GM06990 (cell line): Measurements from ENCODE around the gene RHOH.

Source experiments
- DNase-seq: peaks from one replicate; pipeline ENCODE4 v3.0.0-alpha.2; 2011; ENCODE audit not compliant: insufficient read length; ENCODE audit errors: extremely low read depth
- H3K27me3 ChIP-seq: replicated peaks from 2 replicates; pipeline ENCODE4 v1.6.0; 2011; ENCODE audit warnings: low read length; ENCODE audit not compliant: control insufficient read depth, insufficient read depth
- H3K36me3 ChIP-seq: 2 replicates; pipeline ENCODE4 v1.5.1; 2011; ENCODE audit warnings: low read length; ENCODE audit not compliant: control insufficient read depth, insufficient read depth
- H3K4me3 ChIP-seq: replicated peaks from 2 replicates; pipeline ENCODE4 v1.5.1; 2011; ENCODE audit warnings: low read depth, mild to moderate bottlenecking, control low read depth, low read length
- TF ChIP-seq, protein P1 (sequence below): IDR thresholded peaks from 2 replicates; pipeline ENCODE4 v1.5.1; 2011; ENCODE audit warnings: low read length, control low read depth, mild to moderate bottlenecking, inconsistent platforms; ENCODE audit not compliant: insufficient read depth, poor library complexity, severe bottlenecking

The RHOH gene

DNA sequence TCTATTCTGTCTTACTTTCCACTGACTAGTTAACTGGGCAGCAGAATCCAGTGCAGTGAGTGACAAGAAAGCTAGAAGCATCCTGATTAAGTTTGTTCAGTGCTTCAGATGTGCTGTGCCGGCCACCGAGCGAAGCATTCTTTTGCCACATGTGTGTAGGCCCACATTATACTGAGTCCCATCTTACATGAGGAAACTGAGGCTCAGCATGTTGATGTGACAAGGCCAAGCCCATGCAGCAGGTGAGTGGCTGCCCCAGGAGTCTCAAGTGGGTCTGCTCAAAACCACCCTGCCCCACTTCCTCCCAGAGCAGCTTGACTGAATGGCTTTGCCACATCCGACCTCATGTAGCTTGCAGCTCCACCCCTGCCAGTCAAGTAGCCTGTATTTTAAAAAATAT, 50.5 kb downstream of the RHOH start:
- DNase-seq = no peak
- TF ChIP-seq, protein P1, sequence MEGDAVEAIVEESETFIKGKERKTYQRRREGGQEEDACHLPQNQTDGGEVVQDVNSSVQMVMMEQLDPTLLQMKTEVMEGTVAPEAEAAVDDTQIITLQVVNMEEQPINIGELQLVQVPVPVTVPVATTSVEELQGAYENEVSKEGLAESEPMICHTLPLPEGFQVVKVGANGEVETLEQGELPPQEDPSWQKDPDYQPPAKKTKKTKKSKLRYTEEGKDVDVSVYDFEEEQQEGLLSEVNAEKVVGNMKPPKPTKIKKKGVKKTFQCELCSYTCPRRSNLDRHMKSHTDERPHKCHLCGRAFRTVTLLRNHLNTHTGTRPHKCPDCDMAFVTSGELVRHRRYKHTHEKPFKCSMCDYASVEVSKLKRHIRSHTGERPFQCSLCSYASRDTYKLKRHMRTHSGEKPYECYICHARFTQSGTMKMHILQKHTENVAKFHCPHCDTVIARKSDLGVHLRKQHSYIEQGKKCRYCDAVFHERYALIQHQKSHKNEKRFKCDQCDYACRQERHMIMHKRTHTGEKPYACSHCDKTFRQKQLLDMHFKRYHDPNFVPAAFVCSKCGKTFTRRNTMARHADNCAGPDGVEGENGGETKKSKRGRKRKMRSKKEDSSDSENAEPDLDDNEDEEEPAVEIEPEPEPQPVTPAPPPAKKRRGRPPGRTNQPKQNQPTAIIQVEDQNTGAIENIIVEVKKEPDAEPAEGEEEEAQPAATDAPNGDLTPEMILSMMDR = no peak
- Histone ChIP-seq H3K27me3 (no peaks in the 10 kb centered on the region), H3K36me3 (peaks cover 21% of the 10 kb centered on the region), H3K4me3 (no peak overlapping the region)

DNA sequence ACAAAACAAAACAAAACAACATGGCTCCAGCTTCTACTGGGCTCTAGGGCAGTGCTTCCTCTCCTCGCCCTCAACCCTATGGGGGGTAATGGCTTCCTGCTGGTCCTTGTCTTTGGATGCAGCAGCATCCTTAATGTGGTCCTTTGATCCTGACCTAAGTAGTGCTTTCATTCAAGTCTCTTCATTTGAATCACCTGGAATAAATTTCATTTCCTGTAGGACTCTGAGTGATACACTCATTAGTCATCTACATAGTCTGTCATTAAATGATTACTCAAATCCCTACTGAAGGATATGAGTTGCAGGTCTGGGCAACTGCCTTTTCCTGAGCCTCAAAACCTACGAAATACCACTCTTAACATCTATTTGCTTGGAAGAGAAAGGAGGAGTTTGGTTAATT, 54.5 kb downstream of the RHOH start:
- Histone ChIP-seq H3K36me3 (peaks cover 2% of the 10 kb centered on the region), H3K27me3 (no peaks in the 10 kb centered on the region), H3K4me3 (no peak overlapping the region)
- TF ChIP-seq, protein P1 = no peak
- DNase-seq = no peak

DNA sequence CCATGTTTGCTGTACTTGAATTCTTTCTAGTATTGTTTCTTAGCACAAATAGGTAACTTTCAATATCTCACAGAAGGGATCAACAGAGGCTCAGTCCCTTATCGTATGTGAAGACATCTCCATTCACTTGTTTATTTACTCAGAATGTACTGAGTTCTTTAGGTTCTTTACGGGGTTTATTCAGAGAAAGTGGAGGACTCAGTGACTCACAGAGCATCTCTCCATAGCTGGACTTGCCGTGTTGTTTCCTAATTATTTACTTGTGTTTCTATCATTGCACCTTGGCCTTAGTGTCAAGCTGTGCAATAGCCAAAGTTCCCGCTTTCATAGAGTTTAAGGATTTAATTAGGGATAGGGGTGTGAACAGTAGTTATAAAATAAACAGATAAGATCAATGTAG, 57.1 kb downstream of the RHOH start:
- TF ChIP-seq, protein P1 = no peak
- H3K27me3 ChIP-seq = no peaks in the 10 kb centered on the region
- H3K4me3 ChIP-seq = no peak overlapping the region
- DNase-seq = no peak
- no peaks in the 10 kb centered on the region for H3K36me3 ChIP-seq

DNA sequence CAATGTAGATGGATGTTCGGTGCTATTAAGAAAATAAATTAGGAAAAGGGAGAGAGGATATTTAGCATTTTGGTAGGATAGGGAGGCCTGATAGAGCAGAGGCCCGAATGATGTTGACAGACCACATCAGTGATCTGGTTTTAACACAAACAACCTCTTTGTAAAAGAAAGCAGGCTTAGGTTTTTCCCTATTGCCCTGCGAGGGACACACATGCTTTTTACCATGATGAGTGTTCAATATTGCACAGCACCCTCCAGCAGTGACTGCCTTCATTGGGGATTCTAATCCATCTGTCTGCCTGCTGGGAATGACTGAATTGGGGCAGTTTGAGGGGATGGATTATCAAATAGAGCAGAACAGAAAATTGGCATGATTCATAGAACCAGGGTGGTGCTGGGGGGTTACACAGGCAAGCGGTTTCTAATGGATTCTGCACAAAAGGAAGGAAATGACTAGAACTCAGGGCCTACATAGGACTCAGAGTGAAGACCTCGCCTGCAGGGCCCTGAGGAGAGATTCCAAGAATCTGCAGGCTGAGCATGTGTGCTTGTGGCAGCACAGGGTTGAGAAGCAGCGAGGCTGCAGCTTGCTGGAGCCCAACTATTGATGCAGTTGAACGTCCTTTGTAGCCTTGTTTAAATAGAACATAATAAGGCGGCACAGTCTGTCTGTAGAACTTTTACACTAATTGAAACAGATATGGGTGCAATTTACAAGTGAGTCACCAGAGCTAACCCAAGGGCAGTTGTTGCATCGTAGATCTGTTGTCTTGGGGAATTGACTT, 58.0 kb downstream of the RHOH start:
- H3K36me3 ChIP-seq = no peaks in the 10 kb centered on the region
- DNase-seq = no peak
- no peak overlapping the region for H3K4me3 ChIP-seq
- TF ChIP-seq, protein P1 = no peak
- no peaks in the 10 kb centered on the region for H3K27me3 ChIP-seq

DNA sequence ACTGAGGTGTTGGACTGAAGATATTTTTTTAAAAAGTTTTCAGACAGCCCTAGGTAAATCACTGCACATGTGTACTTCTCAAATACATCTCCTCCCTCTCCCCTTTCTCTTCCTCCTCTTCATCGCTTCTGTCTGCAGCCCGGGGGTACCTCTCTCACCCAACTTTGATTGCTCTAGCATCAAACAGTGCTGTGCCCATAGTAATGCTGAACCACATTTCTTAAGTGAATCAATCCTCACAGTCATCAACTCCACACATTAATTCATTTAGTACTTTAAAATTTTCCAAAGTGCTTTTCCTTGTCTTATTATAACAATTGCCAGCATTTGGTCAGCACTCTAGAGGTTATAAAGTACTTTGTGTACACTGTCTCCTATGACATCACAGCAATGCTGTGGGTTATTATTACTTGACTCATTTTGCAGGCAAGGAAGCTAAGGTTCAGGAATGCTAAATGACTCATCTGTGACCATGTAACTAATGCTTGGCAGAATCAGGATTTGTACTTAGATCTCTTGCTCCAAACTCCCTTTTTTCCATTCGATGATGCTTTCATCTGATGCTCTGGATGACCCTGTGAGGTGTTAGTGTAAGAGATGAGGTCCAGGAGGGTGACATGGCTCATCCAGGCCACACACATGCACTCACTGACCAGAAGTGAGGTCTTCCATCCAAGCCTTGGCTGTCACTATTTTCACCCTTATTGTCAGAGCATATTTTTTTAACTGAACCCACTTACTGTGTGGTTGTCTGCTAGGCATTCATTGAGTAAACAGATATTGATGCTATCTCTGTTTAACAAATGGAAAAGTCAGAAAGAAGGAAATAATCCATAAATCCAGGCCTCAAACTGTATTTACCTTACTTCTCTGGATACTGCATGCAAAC, 58.8 kb downstream of the RHOH start:
- Histone ChIP-seq H3K27me3 (no peaks in the 10 kb centered on the region), H3K36me3 (no peaks in the 10 kb centered on the region), H3K4me3 (no peak overlapping the region)
- TF ChIP-seq, protein P1 = no peak
- no peak for DNase-seq
